Natural killer cell (primary cell): ENCODE results near the gene DGKE. TPM values are rescaled to one million over a fixed set of nuclear protein-coding genes. Genes with fewer than 3 reads are reported as not detected.

Experiments
- ATAC-seq, 3 donors: fragments of 150-1000 bp in 2 of 3; fragments of 200-7000 bp in 1 of 3; cut with Tn5 transposase; 1 replicate in 1 of 3; 2 replicates in 2 of 3; pipeline ENCODE4 v1.10.0; 2021; ENCODE audit warnings: mild to moderate bottlenecking in 2 of 3, moderate library complexity in 2 of 3
- DNase-seq, 2 donors: peaks; one replicate each; pipeline versions ENCODE4 v3.0.0 to v3.0.0-alpha.2; 2013 to 2021; ENCODE audit warnings: mixed read lengths in 1 of 2
- H3K27ac ChIP-seq: one replicate; pipeline ENCODE4 v1.5.1; 2013; ENCODE audit warnings: mild to moderate bottlenecking, low read length
- H3K27me3 ChIP-seq: one replicate; pipeline ENCODE4 v1.6.1; 2013; ENCODE audit warnings: low read length; ENCODE audit not compliant: control insufficient read depth, insufficient read depth
- H3K36me3 ChIP-seq: one replicate; pipeline ENCODE4 v1.6.1; 2013; ENCODE audit warnings: low read length; ENCODE audit not compliant: control insufficient read depth, insufficient read depth
- H3K4me1 ChIP-seq: one replicate; pipeline ENCODE4 v1.6.1; 2013; ENCODE audit warnings: low read length; ENCODE audit not compliant: control insufficient read depth, insufficient read depth
- H3K4me3 ChIP-seq: one replicate; pipeline ENCODE4 v1.5.1; 2013; ENCODE audit warnings: low read length
- H3K9me3 ChIP-seq: one replicate; pipeline ENCODE4 v1.6.1; 2013; ENCODE audit warnings: low read length; ENCODE audit not compliant: control insufficient read depth, insufficient read depth
- H3K27ac Mint-ChIP-seq, 2 donors: one replicate each; pipeline ENCODE4 v1.8.0; 2022; ENCODE audit warnings: mild to moderate bottlenecking in 2 of 2, mixed read lengths in 2 of 2, moderate library complexity in 1 of 2
- H3K27me3 Mint-ChIP-seq, 2 donors: one replicate each; pipeline ENCODE4 v1.8.0; 2022; ENCODE audit warnings: low read depth in 2 of 2, mixed read lengths in 2 of 2
- H3K36me3 Mint-ChIP-seq: one replicate; pipeline ENCODE4 v1.8.0; 2022; ENCODE audit warnings: mixed read lengths
- H3K4me1 Mint-ChIP-seq, 2 donors: one replicate each; pipeline ENCODE4 v1.8.0; 2022; ENCODE audit warnings: mixed read lengths in 2 of 2
- H3K4me3 Mint-ChIP-seq: one replicate; pipeline ENCODE4 v1.8.0; 2022; ENCODE audit warnings: mild to moderate bottlenecking, moderate library complexity, mixed read lengths
- H3K9me3 Mint-ChIP-seq, 2 donors: one replicate each; pipeline ENCODE4 v1.8.0; 2022; ENCODE audit warnings: mixed read lengths in 2 of 2
- CTCF ChIP-seq: fragments of 200-600 bp; IDR thresholded peaks from one replicate; pipeline ENCODE4 v1.8.0; 2022; ENCODE audit warnings: antibody characterized with exemption
- WGBS: methylation state at CpG from one replicate; pipeline ENCODE4 v1.1.7; 2013; ENCODE audit warnings: missing lambda C conversion rate; ENCODE audit not compliant: insufficient coverage; 5-methylcytosine and 5-hydroxymethylcytosine counted together
- intact Hi-C: fragments of 100-400 bp; cut with micrococcal nuclease; formaldehyde crosslinking; loops from one replicate; pipeline ENCODE4 v1.14.2; 2022
- total RNA-seq, 4 donors: library from RNA; stranded (reverse); fragments of 120-200 nt in 1 of 4; gene quantifications; one replicate each; pipeline versions ENCODE4 v1.2.3 to v1.2.4, GENCODE V29; 2013 to 2022

DGKE gene
- total RNA-seq, 3 donors from 2014 or later (not counting 1 experiment from before 2014, with no cell fraction given): 19.3 to 31.0 (median 29.5) TPM

GRCh38 chr17:56897646-56898424 is 63.9 kb downstream of the DGKE start:
- no peak overlapping the region for H3K27ac ChIP-seq
- no peak overlapping the region for H3K4me3 Mint-ChIP-seq
- H3K4me1 Mint-ChIP-seq: peaks cover 10 to 29% of the 10 kb centered on the region in 2 donors

GRCh38 chr17:56898874-56899273 is 64.9 kb downstream of the DGKE start:
- H3K9me3 ChIP-seq: no peaks in the 10 kb centered on the region

More at GRCh38 chr17:56897646-56898424, 63.9 kb downstream of the DGKE start:
- H3K36me3 Mint-ChIP-seq: peaks cover 13% of the 10 kb centered on the region
- TF ChIP-seq CTCF: no peak
- Histone ChIP-seq H3K4me3 (no peak overlapping the region), H3K27me3 (no peaks in the 10 kb centered on the region), H3K36me3 (peaks cover 84% of the 10 kb centered on the region), H3K9me3 (no peaks in the 10 kb centered on the region), H3K4me1 (peaks cover 3% of the 10 kb centered on the region)
- H3K27ac Mint-ChIP-seq: peak overlapping the region in 1 of 2 donors; percentile 69
- H3K9me3 Mint-ChIP-seq: no peaks in the 10 kb centered on the region
- no peaks in the 10 kb centered on the region for H3K27me3 Mint-ChIP-seq
- ATAC-seq (no peak), DNase-seq (no peak)
- WGBS: 88% methylated on average over 14 of the region's 14 CpGs
- intact Hi-C loops: no loop called here

GRCh38 chr17:56899403-56899802 is 65.5 kb downstream of the DGKE start:
- ATAC-seq (no peak), DNase-seq (no peak)
- Mint-ChIP-seq H3K4me3 (no peak overlapping the region), H3K9me3 (no peaks in the 10 kb centered on the region), H3K27ac (no peak overlapping the region), H3K36me3 (peaks cover 19% of the 10 kb centered on the region), H3K4me1 (peaks cover 11 to 32% of the 10 kb centered on the region in 2 donors), H3K27me3 (no peaks in the 10 kb centered on the region)
- Histone ChIP-seq H3K27me3 (no peaks in the 10 kb centered on the region), H3K4me3 (no peak overlapping the region), H3K4me1 (peaks cover 3% of the 10 kb centered on the region), H3K27ac (no peak overlapping the region), H3K36me3 (peaks cover 84% of the 10 kb centered on the region), H3K9me3 (no peaks in the 10 kb centered on the region)
- 99% methylated on average over 7 of the region's 7 CpGs for WGBS
- TF ChIP-seq CTCF: no peak
- intact Hi-C loops: no loop called here

More at GRCh38 chr17:56898874-56899273, 64.9 kb downstream of the DGKE start:
- Mint-ChIP-seq H3K9me3 (no peaks in the 10 kb centered on the region), H3K4me1 (peaks cover 10 to 27% of the 10 kb centered on the region in 2 donors), H3K36me3 (peaks cover 14% of the 10 kb centered on the region), H3K27ac (no peak overlapping the region), H3K27me3 (no peaks in the 10 kb centered on the region), H3K4me3 (no peak overlapping the region)
- H3K27me3 ChIP-seq: no peaks in the 10 kb centered on the region
- TF ChIP-seq CTCF: no peak
- ATAC-seq (no peak), DNase-seq (no peak)
- H3K36me3 ChIP-seq: peaks cover 82% of the 10 kb centered on the region
- no peak overlapping the region for H3K27ac ChIP-seq
- 86% methylated on average over 9 of the region's 9 CpGs for WGBS
- no peak overlapping the region for H3K4me3 ChIP-seq
- intact Hi-C loops: no loop called here
- peaks cover 3% of the 10 kb centered on the region for H3K4me1 ChIP-seq
